GM21367 (cell line): Measurements from ENCODE around the gene RPUSD4.

Experiments used
- ATAC-seq: cut with Tn5 transposase; IDR thresholded peaks from one replicate; pipeline ENCODE4 v1.9.1; 2021; ENCODE audit not compliant: unreplicated experiment

The RPUSD4 gene

DNA sequence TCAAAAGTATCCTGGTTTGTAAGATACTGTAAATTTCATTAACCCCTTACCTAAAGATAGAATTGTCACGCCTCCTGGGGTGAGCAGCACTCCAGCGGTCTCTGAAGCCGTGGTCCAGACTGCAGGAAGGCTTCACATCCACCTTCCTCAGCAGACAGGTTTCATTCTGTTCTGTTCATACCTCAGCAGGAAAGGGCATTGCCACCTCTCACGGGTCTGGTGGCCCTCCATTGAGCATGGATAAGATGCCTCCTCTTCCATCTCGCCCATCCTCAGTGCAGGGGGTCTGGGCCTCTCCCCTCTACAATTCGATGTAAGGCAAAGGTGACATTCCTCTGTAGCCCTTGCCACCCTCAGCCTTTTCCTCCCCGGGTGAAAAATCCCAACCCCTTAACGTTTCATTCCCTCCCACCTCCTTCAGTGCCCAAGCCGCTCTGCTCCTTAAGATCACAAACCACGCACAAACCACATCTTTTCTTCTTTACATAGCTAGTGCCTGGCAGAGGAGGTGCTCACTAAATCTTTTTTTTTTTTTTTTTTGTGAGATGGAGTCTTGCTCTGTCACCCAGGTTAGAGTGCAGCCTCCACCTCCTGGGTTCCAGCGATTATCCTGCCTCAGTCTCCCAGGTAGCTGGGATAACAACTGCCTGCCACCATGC is 28.5 kb downstream of the RPUSD4 start:
- no peak for ATAC-seq

- no peak for ATAC-seq
These were observed 29.3 kb downstream of the RPUSD4 start for GRCh38 chr11:126181939-126182730.

DNA sequence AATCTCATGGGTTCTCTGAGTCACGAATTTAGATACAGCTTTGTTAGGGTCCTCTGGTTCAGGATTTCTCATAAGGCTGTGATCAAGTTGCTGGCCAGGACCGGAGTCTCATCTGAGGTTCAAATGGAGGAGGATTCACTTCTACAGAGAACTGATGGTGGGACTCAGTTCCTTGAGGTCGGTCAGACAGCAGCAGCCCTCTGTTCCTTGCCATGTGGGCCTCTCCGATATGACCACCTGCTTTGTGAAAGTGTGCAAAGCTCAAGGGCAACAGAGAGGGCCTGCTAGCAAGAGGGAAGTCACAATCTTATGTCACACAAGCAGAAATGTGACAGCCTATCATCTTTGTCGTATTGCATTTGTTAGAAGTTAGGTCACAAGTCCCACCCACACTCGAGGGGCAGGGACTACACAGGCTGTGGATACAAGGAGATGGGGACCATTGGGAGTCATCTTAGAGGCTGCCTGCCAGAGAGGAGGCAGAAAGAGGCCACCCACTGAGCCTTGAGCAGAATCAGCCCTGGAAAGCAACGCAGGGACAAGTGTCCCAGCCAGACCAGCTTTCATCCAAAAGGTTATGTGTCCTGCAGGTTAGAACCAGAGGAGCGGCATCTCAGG is 34.5 kb downstream of the RPUSD4 start:
- no peak for ATAC-seq

DNA sequence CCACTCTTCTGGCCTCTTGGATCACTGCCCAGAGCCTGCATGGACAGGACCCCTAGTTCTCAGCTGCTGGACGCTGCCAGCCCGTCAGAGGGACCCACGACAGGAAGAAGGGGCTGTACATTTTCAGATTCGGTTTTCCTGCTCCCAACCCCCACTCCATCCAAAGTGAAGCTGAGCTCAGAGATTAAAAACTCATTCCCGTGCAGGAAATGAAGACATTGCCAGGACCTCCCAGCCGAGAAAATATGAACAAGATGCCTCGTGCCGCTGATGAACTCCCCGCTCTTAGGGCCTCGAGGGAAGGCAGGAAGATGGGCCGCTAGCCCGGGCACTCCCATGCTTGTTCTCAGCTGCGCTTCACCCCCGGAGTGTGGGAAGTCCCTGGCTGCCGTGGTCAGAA is 36.1 kb downstream of the RPUSD4 start:
- ATAC-seq, result no peak

GRCh38 chr11:126174816-126175215 is 36.6 kb downstream of the RPUSD4 start:
- no peak for ATAC-seq

GRCh38 chr11:126173257-126173656 is 38.2 kb downstream of the RPUSD4 start:
- ATAC-seq, result no peak

DNA sequence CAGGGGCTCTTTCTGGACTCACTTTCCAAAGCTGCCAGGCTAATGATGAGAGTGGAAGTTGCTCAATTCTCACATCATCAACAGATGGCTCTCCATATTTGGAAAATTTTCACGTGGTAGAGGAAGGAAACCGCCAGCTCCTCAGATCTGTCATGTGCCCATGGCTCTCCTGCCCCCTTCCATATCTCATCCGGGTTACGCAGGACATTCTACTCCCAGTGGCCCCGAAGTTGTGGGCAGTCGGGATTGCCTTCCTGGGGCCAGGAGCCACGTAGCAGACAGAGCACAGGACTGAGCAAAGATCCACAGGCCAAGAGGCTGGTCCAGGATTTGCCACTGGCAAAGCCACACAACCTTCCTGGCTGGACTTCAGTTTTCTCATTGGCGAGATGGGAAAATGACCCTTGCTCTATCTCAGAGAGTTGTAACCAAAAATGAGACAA is 38.8 kb downstream of the RPUSD4 start:
- no peak for ATAC-seq

DNA sequence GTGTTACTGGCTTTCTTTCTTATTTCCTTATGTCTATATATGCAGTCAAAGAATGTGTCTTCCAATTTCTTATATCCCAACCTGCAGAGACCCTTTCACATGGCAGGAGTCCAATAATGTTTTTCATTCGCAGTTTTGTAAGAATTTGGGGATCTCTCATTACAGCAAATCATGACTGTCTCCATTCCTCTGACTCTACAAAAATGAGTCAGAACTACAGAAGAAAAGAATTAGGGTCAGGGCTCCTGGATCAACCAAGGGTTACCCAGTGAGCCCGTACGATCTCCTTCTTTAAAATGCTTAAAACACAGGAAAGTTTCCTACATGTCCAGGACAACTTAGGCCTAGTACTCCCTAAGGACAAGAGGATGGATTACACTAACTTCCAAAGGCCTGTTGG is 42.2 kb downstream of the RPUSD4 start:
- no peak for ATAC-seq

- no peak for ATAC-seq
These were observed 44.0 kb downstream of the RPUSD4 start for GRCh38 chr11:126167488-126167887.

DNA sequence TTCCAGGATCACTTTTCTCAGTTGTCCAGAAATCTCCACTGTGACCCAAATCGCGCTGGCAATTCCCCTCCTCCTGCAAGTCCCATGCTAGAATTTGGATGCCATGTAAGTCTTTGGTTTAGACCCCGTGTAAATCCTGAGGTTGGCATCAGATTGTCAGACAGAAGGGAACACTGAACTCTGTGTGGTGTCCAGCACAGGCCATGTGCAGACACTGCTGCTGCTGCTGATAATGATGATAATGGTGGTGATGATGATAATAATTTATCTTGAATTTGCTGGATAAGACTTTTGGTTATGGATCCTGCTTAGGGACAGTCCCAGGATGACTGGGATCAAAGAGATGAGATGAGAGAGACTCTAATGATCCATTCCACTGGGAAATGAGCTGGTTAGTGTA is 45.0 kb downstream of the RPUSD4 start:
- ATAC-seq, result no peak

DNA sequence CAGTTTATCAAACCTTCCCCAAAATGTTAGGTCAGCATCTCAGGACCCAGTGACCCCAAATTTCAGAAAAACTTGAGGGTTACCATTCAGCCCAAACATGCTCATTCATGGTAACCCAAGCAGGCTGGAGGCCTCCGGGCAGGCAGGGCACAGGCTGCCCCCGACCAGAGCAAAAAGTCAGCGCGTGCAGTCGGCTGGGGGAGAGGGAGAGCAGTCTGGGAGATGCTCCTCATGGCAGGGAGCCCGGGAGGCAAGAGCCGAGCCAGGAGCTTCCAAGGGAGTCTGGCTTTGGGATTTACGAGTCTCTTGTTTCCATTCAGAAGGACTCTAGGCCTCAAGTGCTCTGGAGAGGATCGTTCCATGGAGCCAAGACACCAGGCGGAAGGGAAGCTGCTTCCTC is 45.7 kb downstream of the RPUSD4 start:
- ATAC-seq, result no peak

DNA sequence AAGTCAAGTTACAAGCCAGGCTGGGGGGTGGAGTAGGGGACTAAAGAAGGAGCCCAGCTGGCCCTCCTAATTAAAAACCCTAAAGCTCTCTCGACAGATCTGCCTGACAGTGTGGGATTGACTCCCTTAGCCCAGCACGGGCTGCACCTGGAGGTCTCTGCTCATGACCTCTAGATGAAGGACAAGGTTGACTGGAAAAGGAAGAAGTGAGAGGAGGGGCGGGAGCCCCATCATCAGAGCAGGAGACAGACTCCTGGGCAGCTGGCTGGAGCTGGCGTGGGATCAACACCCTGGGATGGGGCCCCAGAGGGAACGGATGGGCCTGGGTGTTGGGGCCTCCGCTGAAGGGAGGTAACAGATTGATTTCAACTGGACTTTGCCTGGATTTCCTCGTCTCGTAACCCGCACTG is 46.1 kb downstream of the RPUSD4 start:
- no peak for ATAC-seq

DNA sequence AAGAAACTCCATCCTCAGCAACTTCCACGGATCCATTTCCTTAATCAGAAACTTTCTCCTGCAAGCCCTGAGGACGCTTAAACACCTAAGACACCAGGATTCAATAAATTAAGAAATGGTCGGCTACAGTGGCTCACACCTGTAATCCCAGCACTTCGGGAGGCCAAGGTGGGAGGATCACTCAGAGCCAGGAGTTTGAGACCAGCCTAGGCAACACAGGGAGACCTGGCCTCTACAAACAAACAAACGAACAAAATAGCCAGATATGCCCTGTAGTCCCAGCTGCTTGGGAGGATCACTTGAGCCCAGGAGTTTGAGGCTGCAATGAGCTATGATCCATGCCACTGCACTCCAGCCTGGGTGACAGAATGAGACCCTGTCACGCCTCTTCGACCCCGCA is 46.7 kb downstream of the RPUSD4 start:
- no peak for ATAC-seq

GRCh38 chr11:126163779-126164178 is 47.7 kb downstream of the RPUSD4 start:
- ATAC-seq, result no peak

- ATAC-seq, result no peak
These were observed 48.3 kb downstream of the RPUSD4 start for GRCh38 chr11:126163074-126163700.

DNA sequence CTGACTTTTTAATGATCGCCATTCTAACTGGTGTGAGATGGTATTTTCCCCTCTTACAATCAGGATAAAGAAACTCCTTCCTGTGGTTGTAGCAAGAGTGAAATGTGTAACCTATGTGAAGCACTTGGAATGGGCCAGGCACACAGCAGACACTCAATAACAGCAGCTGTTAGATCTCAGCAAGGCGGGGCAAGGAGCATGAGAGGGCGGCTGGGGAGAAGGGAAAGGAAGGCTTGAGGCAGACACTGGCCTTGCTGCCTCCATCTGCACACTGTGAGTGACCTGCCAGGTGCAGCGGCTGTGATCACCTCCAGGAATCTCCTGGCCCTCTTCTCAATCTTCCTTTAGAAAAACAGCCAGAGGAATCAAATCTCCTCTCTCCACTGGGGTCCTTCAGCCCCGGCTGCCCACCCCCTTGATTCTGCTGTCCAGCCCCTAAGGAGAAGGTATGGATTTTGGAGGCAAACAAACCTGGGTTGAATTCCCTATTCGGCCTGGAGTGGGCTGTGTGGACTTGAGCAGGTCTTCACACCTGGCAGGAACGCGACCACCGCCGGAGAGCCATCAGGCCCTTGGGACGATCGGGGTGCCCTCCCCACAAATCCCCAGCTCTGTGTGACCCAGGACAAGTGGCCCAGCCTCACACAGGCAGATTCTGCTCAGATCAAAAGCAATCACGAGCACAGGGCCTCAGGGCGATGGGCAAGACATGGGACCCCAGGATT is 49.0 kb downstream of the RPUSD4 start:
- ATAC-seq, result no peak

GRCh38 chr11:126161023-126161391 is 50.4 kb downstream of the RPUSD4 start:
- no peak for ATAC-seq

DNA sequence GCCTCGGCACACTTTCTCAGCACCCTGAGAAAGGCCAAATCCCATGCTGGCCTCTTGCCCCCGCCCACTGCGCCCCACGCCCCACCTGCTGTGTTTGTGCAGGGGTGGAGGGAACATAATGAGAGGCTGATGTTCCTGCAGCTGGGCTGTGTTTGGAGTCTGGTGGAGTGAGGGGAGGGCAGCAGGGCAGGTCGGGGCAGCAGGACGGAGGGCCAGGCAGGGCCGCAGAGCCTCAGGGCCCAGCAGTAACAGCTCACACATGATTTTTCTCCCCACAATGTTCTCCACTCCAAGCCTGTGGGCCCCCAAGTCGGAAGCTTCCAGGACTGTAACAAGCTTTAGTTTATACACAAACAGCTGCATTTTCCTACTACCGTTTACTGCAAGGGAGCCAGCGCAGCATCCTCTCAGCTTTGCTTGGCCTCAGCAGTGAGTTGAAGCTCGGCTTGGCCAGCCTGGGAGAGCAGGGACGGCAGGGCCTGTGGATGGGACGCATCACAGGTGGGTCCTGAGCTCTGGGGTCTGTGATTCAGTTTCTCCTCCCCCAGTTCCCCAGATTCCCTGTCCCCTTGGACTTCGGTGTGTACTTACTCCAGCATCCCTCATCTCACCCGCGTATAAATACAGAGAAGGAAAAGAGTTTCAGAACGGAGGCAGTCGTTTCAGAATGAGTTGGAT is 51.0 kb downstream of the RPUSD4 start:
- ATAC-seq, result no peak

DNA sequence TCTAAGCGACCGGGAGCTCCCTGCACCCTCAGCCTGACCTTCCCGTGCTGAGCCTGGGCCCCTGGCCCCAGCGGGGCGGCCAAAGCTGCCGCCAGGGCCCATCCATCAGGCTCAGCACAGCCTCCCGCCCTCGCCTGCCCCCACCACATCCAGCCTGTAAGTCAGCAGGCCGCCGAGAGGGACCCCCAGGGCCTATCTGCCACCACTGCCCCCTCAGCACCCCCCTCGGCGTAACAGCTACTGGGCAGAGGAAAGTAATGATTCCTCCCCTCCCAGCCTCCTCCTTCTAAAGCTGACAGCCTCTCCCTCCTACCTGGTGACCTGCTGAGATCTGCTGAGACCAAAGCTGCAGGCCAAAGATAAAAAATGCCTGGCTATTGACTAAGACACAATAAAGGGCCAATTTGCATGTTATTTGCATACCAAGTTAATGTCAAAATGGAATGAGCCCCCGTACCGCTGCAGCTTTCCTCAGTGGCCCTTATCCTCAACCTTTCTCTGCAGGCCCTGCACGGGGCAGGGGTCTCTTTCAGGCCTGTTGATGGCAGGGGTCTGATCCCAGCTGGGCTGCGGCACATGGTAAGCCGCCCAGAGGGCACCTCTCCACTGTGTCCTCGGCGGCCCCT is 51.6 kb downstream of the RPUSD4 start:
- ATAC-seq, result no peak
